RPMI7951 (cell line): ENCODE data around the gene LRP11. TPM values are rescaled to one million over a fixed set of nuclear protein-coding genes. Genes with fewer than 3 reads are reported as not detected.
"Not testable (repeated sequence)": the region's sequence is repeated elsewhere in the genome, so short reads cannot be mapped to it uniquely, and the experiment has no call there.

ENCODE experiments used
- DNase-seq: peaks from one replicate; pipeline ENCODE4 v3.0.0-alpha.2; 2012; ENCODE audit warnings: low read depth
- total RNA-seq: library from RNA; depleted of rRNA; stranded (reverse); fragments of >200 nt; shearing (Covaris generic); gene quantifications from 2 replicates; pipeline ENCODE4 v1.2.3, GENCODE V29; 2014

Gene LRP11
- total RNA-seq, 1 experiment from 2014 or later = 67.4 TPM

- DNase-seq = no peak
Measured at GRCh38 chr6:149898966-149899365, 34.8 kb upstream of the LRP11 start.

GRCh38 chr6:149897855-149898744 lies 33.9 kb upstream of the LRP11 start, which contains the start of gene RAET1E:
Gene RAET1E (minus strand): TSS chr6:149898113. CDS start chr6:149890901, 7,212 bp downstream.
- no peak for DNase-seq

GRCh38 chr6:149897015-149897697 lies 33.0 kb upstream of the LRP11 start:
- DNase-seq = peak; percentile 96

GRCh38 chr6:149896491-149896890 lies 32.3 kb upstream of the LRP11 start:
- DNase-seq = peak; percentile 89

- DNase-seq = peak; percentile 97
Measured at GRCh38 chr6:149895833-149896271, 31.7 kb upstream of the LRP11 start.

- peak; percentile 85 for DNase-seq
Measured at GRCh38 chr6:149895048-149895590, 31.0 kb upstream of the LRP11 start.

GRCh38 chr6:149891864-149892263 lies 27.7 kb upstream of the LRP11 start:
- not testable (repeated sequence) for DNase-seq

- DNase-seq = no peak
Measured at GRCh38 chr6:149891259-149891658, 27.1 kb upstream of the LRP11 start.

- DNase-seq = no peak
Measured at GRCh38 chr6:149890629-149891045, 26.5 kb upstream of the LRP11 start.

- DNase-seq = no peak
Measured at GRCh38 chr6:149889326-149889725, 25.2 kb upstream of the LRP11 start.

- DNase-seq = peak; percentile 28
Measured at GRCh38 chr6:149888659-149889058, 24.5 kb upstream of the LRP11 start.

GRCh38 chr6:149888093-149888492 lies 23.9 kb upstream of the LRP11 start:
- no peak for DNase-seq

- DNase-seq = peak; percentile 27
Measured at GRCh38 chr6:149887343-149887742, 23.2 kb upstream of the LRP11 start.

GRCh38 chr6:149885888-149886287 lies 21.7 kb upstream of the LRP11 start:
- DNase-seq = no peak

GRCh38 chr6:149884617-149885016 lies 20.5 kb upstream of the LRP11 start:
- DNase-seq = no peak

- DNase-seq = no peak
Measured at GRCh38 chr6:149884215-149884614, 20.1 kb upstream of the LRP11 start.

- DNase-seq = no peak
Measured at GRCh38 chr6:149881860-149882259, 17.7 kb upstream of the LRP11 start.

- no peak for DNase-seq
Measured at GRCh38 chr6:149881066-149881766, 17.1 kb upstream of the LRP11 start.

GRCh38 chr6:149877659-149878058 lies 13.5 kb upstream of the LRP11 start:
- DNase-seq = no peak

GRCh38 chr6:149876241-149876933 lies 12.2 kb upstream of the LRP11 start:
- no peak for DNase-seq

GRCh38 chr6:149872233-149872632 lies 8.1 kb upstream of the LRP11 start:
- DNase-seq = no peak
